ENCODE measurements around the gene ARMC5. TPM values are rescaled to one million over a fixed set of nuclear protein-coding genes. Genes with fewer than 3 reads are reported as not detected.
A peak's percentile ranks its signal among the peaks of the same experiment; 100 is the strongest.
"Not testable (repeated sequence)": the region's sequence is repeated elsewhere in the genome, so short reads cannot be mapped to it uniquely, and the experiment has no call there.

The ARMC5 gene
- polyA plus RNA-seq, 2 of the 4 experiments (the other 2 are of a cell fraction), result 3.2 to 6.1 TPM

- WGBS (ENCODE audit: missing lambda C conversion rate), result 68% methylated on average over 7 of the region's 7 CpGs
- Histone ChIP-seq H3K4me2 (no peak overlapping the region), H3K4me3 (no peak overlapping the region), H3K9me3 (no peaks in the 10 kb centered on the region), H3K27ac (no peak overlapping the region), H3K4me1 (peaks cover 10% of the 10 kb centered on the region; the same call in 2 of the 3 replicates)
- ChIA-PET CTCF (interaction anchor here (0.8 to 1.7 kb wide), 3 partner anchors 20 to 29 kb away, joined by 3 to 5 read pairs (median 3); no protein-coding TSS in a partner anchor), POLR2A (interaction anchor here (1.3 to 2.4 kb wide), 2 partner anchors 9 to 21 kb away, joined by 4 to 9 read pairs; partner anchors contain the start of gene ARMC5)
- FAIRE-seq (no peak), DNase-seq (ENCODE audit: low read depth in 1 of 2, low spot score in 1 of 2) (no peak), ATAC-seq (no peak)
- TF ChIP-seq ELK1 (IDR thresholded peaks at IDR 0.05; ENCODE audit: low read depth, low read length) (no peak), JUNB (IDR thresholded peaks at IDR 0.05) (no peak), HEYL (CRISPR knock-in tag; IDR thresholded peaks at IDR 0.05) (no peak)
Measured at GRCh38 chr16:31480851-31481536, 21.7 kb downstream of the ARMC5 start.

DNA sequence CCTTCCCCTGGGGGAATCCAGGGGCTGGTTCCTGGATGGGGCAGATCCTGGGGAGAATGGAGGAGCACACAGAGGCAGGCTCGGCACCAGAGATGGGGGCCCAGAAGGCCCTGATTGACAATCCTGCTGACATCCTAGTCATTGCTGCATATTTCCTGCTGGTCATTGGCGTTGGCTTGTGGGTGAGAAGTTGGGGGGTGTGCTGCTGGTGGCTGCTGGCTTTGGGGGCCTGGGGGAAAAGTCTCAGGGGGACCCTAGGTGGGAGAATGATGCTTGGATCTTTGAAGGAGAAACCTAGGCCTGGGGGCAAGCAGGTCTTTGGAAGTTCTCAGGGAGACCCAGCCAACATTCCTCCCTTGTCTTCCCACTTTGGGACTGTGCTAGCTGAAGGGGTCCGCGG is 23.8 kb downstream of the ARMC5 start, which contains the start of gene SLC5A2:
SLC5A2 (plus strand) TSS at position 43 of the 400 bp plus-strand sequence; CDS start at position 57, 14 bp downstream.
- TF ChIP-seq ZC3H11A (IDR thresholded peaks at IDR 0.05), result no peak
- no peak for TF ChIP-seq REST (IDR thresholded peaks at IDR 0.05)
- TF ChIP-seq EHF (CRISPR knock-in tag; IDR thresholded peaks at IDR 0.05), result no peak
- TF ChIP-seq RCOR1 (IDR thresholded peaks at IDR 0.05; ENCODE audit: low read depth, low read length), result no peak
- TF ChIP-seq SMC3 (IDR thresholded peaks at IDR 0.05), result no peak
- TF ChIP-seq RARB (CRISPR knock-in tag; IDR thresholded peaks at IDR 0.05), result no peak
- TF ChIP-seq RFX5 (IDR thresholded peaks at IDR 0.05), result no peak
- TF ChIP-seq HOXB13 (CRISPR knock-in tag; IDR thresholded peaks at IDR 0.05; ENCODE audit: low read depth), result no peak
- TF ChIP-seq ESRRA (IDR thresholded peaks at IDR 0.05; ENCODE audit: borderline replicate concordance, low read length), result no peak
- TF ChIP-seq FOXS1 (CRISPR knock-in tag; IDR thresholded peaks at IDR 0.05), result no peak
- no peak for TF ChIP-seq MAZ (IDR thresholded peaks at IDR 0.05; ENCODE audit: borderline replicate concordance, low read depth, low read length)
- TF ChIP-seq KDM1A (IDR thresholded peaks at IDR 0.05; ENCODE audit: low read depth), result no peak
- no peak for TF ChIP-seq CHD4 (IDR thresholded peaks at IDR 0.05; ENCODE audit: borderline replicate concordance)
- TF ChIP-seq ZNF302 (CRISPR knock-in tag; IDR thresholded peaks at IDR 0.05), result no peak
- no peak for TF ChIP-seq HDAC2 (IDR thresholded peaks at IDR 0.05)
- no peak for TF ChIP-seq SREBF2 (IDR thresholded peaks at IDR 0.05)
- TF ChIP-seq NFE2L2 (conservative IDR thresholded peaks at IDR 0.05; ENCODE audit: low read length), result no peak
- FAIRE-seq (no peak), ATAC-seq (no peak), DNase-seq (ENCODE audit: low read depth in 1 of 2, low spot score in 1 of 2) (no peak)
- ChIA-PET CTCF (interaction anchor here (0.6 kb wide), 1 partner anchor 23 kb away, joined by 3 read pairs; no protein-coding TSS in a partner anchor), POLR2A (interaction anchor here (2.4 kb wide), 1 partner anchor 23 kb away, joined by 9 read pairs; the partner anchor contains the start of gene ARMC5)
- WGBS (ENCODE audit: missing lambda C conversion rate), result 88% methylated on average over 4 of the region's 4 CpGs
- Histone ChIP-seq H3K9me3 (no peaks in the 10 kb centered on the region), H3K27ac (no peak within 1 kb of the TSS), H3K4me1 (peaks cover 15% of the 10 kb centered on the region; the same call in 2 of the 3 replicates), H3K4me3 (no peak within 1 kb of the TSS), H3K4me2 (no peak within 1 kb of the TSS)

DNA sequence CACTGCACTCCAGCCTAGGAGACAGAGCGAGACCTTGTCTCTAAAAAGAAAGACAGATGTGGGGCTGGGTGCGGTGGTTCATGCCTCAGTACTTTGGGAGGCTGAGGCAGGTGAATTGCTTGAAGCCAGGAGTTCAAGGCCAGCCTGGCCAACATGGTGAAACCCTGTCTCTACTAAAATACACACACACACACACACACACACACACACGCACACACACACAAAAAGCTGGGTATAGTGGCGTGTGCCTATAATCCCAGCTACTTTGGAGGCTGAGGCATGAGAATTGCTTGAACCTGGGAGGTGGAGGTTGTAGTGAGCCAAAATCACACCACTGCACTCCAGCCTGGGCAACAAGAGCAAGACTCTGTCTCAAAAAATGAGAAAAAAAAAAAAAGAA is 24.7 kb downstream of the ARMC5 start:
- H3K9me3 ChIP-seq; POLR2A ChIA-PET; FAIRE-seq; CTCF ChIA-PET; H3K27ac ChIP-seq; DNase-seq (ENCODE audit: low read depth in 1 of 2, low spot score in 1 of 2); ATAC-seq; H3K4me3 ChIP-seq: not testable (repeated sequence)
- Histone ChIP-seq H3K4me2 (peak overlapping the region; percentile 8; the same call in 1 of the 3 replicates), H3K4me1 (peaks cover 17% of the 10 kb centered on the region; the same call in 2 of the 3 replicates)
- WGBS (ENCODE audit: missing lambda C conversion rate), result 87% methylated on average over 4 of the region's 4 CpGs

Measured in A549 (cell line).